HepG2 (cell line): ENCODE data around the gene ALG11. TPM values are rescaled to one million over a fixed set of nuclear protein-coding genes. Genes with fewer than 3 reads are reported as not detected.

Experiments
- CHD2 ChIP-seq: IDR thresholded peaks from 2 replicates; pipeline ENCODE4 v1.6.1; 2011; ENCODE audit warnings: low read depth, low read length, improper control_type of control experiment
- DR1 ChIP-seq: sonication (generic); formaldehyde crosslinking; IDR thresholded peaks from 2 replicates; pipeline ENCODE4 v1.8.0; 2021; ENCODE audit warnings: mild to moderate bottlenecking, missing genetic modification reagents, inconsistent platforms
- EP300 ChIP-seq, 3 experiments: sonication (generic) in 1 of 3; formaldehyde crosslinking in 1 of 3; IDR thresholded peaks; 2 replicates each; pipeline versions ENCODE4 v1.5.1 to v1.6.1; 2011 to 2020; ENCODE audit warnings: low read depth in 2 of 3, low read length in 2 of 3, borderline replicate concordance in 1 of 3, improper control_type of control experiment in 1 of 3, mild to moderate bottlenecking in 1 of 3, missing genetic modification reagents in 1 of 3, moderate library complexity in 1 of 3
- FOXA1 ChIP-seq, 2 experiments: fragments of 450-650 bp in 1 of 2; sonication (generic) in 1 of 2; formaldehyde crosslinking in 1 of 2; IDR thresholded peaks; 2 replicates each; pipeline versions ENCODE4 v1.4.0 to v1.6.1; 2016 to 2020; ENCODE audit warnings: missing genetic modification reagents in 1 of 2
- HMGA1 ChIP-seq: sonication (generic); formaldehyde crosslinking; conservative IDR thresholded peaks from 2 replicates; pipeline ENCODE4 v1.4.0; 2020; ENCODE audit warnings: missing genetic modification reagents
- MYC ChIP-seq: sonication (generic); formaldehyde crosslinking; IDR thresholded peaks from 2 replicates; pipeline ENCODE4 v1.9.0; 2021; ENCODE audit warnings: missing genetic modification reagents, borderline replicate concordance
- RARG ChIP-seq: sonication (generic); formaldehyde crosslinking; IDR thresholded peaks from 2 replicates; pipeline ENCODE4 v1.4.0; 2020; ENCODE audit warnings: low read depth, mild to moderate bottlenecking, missing genetic modification reagents
- SMAD9 ChIP-seq: sonication (generic); formaldehyde crosslinking; IDR thresholded peaks from 2 replicates; pipeline ENCODE4 v1.5.1; 2020; ENCODE audit warnings: mild to moderate bottlenecking, missing genetic modification reagents
- SRSF9 ChIP-seq: fragments of 200-400 bp; formaldehyde crosslinking; IDR thresholded peaks from 2 replicates; pipeline ENCODE4 v1.6.1; 2018; ENCODE audit warnings: borderline replicate concordance, mild to moderate bottlenecking, low read depth, low read length; ENCODE audit not compliant: insufficient read depth, poor library complexity, severe bottlenecking
- STAG1 ChIP-seq: sonication (generic); formaldehyde crosslinking; IDR thresholded peaks from 2 replicates; pipeline ENCODE4 v1.4.0; 2020; ENCODE audit warnings: missing genetic modification reagents
- ZNF230 ChIP-seq: sonication (generic); formaldehyde crosslinking; IDR thresholded peaks from 2 replicates; pipeline ENCODE4 v1.4.0; 2020; ENCODE audit warnings: mild to moderate bottlenecking, missing genetic modification reagents
- ZNF557 ChIP-seq: sonication (generic); formaldehyde crosslinking; IDR thresholded peaks from 2 replicates; pipeline ENCODE4 v1.4.0; 2020; ENCODE audit warnings: missing genetic modification reagents
- ZNF558 ChIP-seq: sonication (generic); formaldehyde crosslinking; IDR thresholded peaks from 2 replicates; pipeline ENCODE4 v1.9.0; 2022; ENCODE audit warnings: mild to moderate bottlenecking, missing genetic modification reagents, borderline replicate concordance
- ZNF816 ChIP-seq: sonication (generic); formaldehyde crosslinking; IDR thresholded peaks from 2 replicates; pipeline ENCODE4 v1.8.0; 2022; ENCODE audit warnings: missing genetic modification reagents, mild to moderate bottlenecking, borderline replicate concordance
- polyA plus RNA-seq, 8 experiments: library from polyadenylated mRNA; depleted of rRNA in 3 of 8; stranded (reverse) in 7 of 8; unstranded in 1 of 8; fragments of >200 nt; fragmentation: Illumina TruSeq in 4 of 8; extraction: Trizol in 4 of 8; gene quantifications; 2 replicates each; pipeline versions ENCODE4 v1.2.1 to v1.2.3, GENCODE V29; 2011 to 2016; ENCODE audit warnings: low read depth in 4 of 8, missing spikeins in 1 of 8, mixed read lengths in 1 of 8; ENCODE audit not compliant: insufficient read depth in 1 of 8
- total RNA-seq, 5 experiments: library from RNA; depleted of rRNA; stranded (reverse); fragments of >200 nt; fragmentation: Illumina TruSeq; extraction: Trizol; gene quantifications; 2 replicates each; pipeline ENCODE4 v1.2.3, GENCODE V29; 2016; ENCODE audit warnings: low read depth in 1 of 5
- TF ChIP-seq, protein P1 (sequence below): IDR thresholded peaks from 2 replicates; pipeline ENCODE4 v1.6.1; 2016; ENCODE audit warnings: low read depth, missing genetic modification reagents, missing compliant biosample characterization
- TF ChIP-seq, protein P2 (sequence below), 2 experiments: sonication (generic) in 1 of 2; formaldehyde crosslinking in 1 of 2; IDR thresholded peaks; 2 replicates each; pipeline versions ENCODE4 v1.4.0 to v1.6.1; 2018 to 2020; ENCODE audit warnings: missing genetic modification reagents in 2 of 2, borderline replicate concordance in 1 of 2, low read depth in 1 of 2, mild to moderate bottlenecking in 1 of 2, missing biosample characterization in 1 of 2
- TF ChIP-seq, protein P3 (sequence below), 2 experiments: sonication (generic) in 1 of 2; formaldehyde crosslinking in 1 of 2; IDR thresholded peaks; 2 replicates each; pipeline versions ENCODE4 v1.5.1 to v1.6.1; 2011 to 2020; ENCODE audit warnings: borderline replicate concordance in 1 of 2, low read depth in 1 of 2, low read length in 1 of 2, mild to moderate bottlenecking in 1 of 2, missing genetic modification reagents in 1 of 2, moderate library complexity in 1 of 2

The ALG11 gene
- total and polyA plus RNA-seq, 2 of the 13 experiments (the other 11 are each of a cell fraction or from before 2014, with no cell fraction given): 14.7 to 27.9 TPM

DNA sequence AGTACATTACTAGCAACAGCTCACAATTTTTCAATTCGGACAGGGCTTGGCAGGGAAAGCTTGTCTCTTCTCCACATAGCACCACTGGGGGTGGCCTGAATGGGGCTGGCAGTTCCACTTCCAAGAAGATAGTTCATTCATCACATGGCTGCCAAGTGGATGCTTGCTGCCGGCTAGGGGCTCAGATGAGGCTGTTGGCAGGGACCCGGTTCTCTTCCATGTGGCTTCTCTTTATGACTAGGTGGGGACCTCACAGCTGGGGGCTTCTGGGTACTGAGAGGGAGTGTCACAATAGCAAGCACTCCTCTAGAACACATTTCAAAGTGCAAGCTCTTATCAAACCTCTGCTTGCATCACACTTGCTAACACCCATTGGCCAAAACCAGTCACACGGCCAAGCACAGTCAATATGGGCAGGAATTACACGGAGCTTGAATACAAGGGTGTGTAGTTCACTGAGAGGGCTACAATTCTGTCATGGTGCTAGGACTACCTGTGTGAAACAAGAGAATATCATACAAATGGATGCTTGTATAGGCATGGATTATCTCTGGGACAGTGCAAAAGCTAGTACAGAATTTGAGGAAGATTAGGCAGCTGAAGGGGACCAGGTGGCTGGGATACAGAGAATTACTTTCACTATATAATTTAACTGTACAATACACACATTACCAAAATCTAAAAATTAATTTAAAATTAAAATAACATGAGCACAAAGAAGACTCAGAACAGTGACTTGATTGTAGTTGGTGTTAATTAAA, 33.2 kb upstream of the ALG11 start (continued):
- TF ChIP-seq EP300 (IDR thresholded peaks at IDR 0.05; ENCODE audit: low read depth in 2 of 2, low read length in 2 of 2) (peak in 1 of 2 experiments; percentile 42; a peak in 1 of 4 replicates), EP300 (CRISPR knock-in tag; IDR thresholded peaks at IDR 0.05; ENCODE audit: borderline replicate concordance) (no peak; the same call in 1 of the 2 replicates), ZNF558 (CRISPR knock-in tag) (no peak), FOXA1 (IDR thresholded peaks at IDR 0.05) (0 out of 2 replicates have a peak, but pooled peaks have one; percentile 34), FOXA1 (CRISPR knock-in tag; IDR thresholded peaks at IDR 0.05) (peak; percentile 95), STAG1 (CRISPR knock-in tag) (no peak), MYC (CRISPR knock-in tag) (no peak), ZNF816 (CRISPR knock-in tag) (no peak), SMAD9 (CRISPR knock-in tag) (no peak), RARG (CRISPR knock-in tag) (no peak), ZNF230 (CRISPR knock-in tag) (no peak), DR1 (CRISPR knock-in tag) (no peak), ZNF557 (CRISPR knock-in tag) (no peak), HMGA1 (CRISPR knock-in tag) (no peak), SRSF9 (no peak), CHD2 (no peak)
- TF ChIP-seq, protein P1, sequence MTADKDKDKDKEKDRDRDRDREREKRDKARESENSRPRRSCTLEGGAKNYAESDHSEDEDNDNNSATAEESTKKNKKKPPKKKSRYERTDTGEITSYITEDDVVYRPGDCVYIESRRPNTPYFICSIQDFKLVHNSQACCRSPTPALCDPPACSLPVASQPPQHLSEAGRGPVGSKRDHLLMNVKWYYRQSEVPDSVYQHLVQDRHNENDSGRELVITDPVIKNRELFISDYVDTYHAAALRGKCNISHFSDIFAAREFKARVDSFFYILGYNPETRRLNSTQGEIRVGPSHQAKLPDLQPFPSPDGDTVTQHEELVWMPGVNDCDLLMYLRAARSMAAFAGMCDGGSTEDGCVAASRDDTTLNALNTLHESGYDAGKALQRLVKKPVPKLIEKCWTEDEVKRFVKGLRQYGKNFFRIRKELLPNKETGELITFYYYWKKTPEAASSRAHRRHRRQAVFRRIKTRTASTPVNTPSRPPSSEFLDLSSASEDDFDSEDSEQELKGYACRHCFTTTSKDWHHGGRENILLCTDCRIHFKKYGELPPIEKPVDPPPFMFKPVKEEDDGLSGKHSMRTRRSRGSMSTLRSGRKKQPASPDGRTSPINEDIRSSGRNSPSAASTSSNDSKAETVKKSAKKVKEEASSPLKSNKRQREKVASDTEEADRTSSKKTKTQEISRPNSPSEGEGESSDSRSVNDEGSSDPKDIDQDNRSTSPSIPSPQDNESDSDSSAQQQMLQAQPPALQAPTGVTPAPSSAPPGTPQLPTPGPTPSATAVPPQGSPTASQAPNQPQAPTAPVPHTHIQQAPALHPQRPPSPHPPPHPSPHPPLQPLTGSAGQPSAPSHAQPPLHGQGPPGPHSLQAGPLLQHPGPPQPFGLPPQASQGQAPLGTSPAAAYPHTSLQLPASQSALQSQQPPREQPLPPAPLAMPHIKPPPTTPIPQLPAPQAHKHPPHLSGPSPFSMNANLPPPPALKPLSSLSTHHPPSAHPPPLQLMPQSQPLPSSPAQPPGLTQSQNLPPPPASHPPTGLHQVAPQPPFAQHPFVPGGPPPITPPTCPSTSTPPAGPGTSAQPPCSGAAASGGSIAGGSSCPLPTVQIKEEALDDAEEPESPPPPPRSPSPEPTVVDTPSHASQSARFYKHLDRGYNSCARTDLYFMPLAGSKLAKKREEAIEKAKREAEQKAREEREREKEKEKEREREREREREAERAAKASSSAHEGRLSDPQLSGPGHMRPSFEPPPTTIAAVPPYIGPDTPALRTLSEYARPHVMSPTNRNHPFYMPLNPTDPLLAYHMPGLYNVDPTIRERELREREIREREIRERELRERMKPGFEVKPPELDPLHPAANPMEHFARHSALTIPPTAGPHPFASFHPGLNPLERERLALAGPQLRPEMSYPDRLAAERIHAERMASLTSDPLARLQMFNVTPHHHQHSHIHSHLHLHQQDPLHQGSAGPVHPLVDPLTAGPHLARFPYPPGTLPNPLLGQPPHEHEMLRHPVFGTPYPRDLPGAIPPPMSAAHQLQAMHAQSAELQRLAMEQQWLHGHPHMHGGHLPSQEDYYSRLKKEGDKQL (CRISPR knock-in tag): no peak
- TF ChIP-seq, protein P2, sequence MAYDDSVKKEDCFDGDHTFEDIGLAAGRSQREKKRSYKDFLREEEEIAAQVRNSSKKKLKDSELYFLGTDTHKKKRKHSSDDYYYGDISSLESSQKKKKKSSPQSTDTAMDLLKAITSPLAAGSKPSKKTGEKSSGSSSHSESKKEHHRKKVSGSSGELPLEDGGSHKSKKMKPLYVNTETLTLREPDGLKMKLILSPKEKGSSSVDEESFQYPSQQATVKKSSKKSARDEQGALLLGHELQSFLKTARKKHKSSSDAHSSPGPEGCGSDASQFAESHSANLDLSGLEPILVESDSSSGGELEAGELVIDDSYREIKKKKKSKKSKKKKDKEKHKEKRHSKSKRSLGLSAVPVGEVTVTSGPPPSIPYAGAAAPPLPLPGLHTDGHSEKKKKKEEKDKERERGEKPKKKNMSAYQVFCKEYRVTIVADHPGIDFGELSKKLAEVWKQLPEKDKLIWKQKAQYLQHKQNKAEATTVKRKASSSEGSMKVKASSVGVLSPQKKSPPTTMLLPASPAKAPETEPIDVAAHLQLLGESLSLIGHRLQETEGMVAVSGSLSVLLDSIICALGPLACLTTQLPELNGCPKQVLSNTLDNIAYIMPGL (CRISPR knock-in tag; IDR thresholded peaks at IDR 0.05; ENCODE audit: borderline replicate concordance in 1 of 2, low read depth in 1 of 2): 0 out of 4 replicates have a peak, but pooled peaks of 1 of the 2 experiments have one; percentile 28
- TF ChIP-seq, protein P3, sequence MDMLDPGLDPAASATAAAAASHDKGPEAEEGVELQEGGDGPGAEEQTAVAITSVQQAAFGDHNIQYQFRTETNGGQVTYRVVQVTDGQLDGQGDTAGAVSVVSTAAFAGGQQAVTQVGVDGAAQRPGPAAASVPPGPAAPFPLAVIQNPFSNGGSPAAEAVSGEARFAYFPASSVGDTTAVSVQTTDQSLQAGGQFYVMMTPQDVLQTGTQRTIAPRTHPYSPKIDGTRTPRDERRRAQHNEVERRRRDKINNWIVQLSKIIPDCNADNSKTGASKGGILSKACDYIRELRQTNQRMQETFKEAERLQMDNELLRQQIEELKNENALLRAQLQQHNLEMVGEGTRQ (IDR thresholded peaks at IDR 0.05; ENCODE audit: low read depth, low read length): peak; percentile 97
- TF ChIP-seq, protein P3 (CRISPR knock-in tag; IDR thresholded peaks at IDR 0.05; ENCODE audit: borderline replicate concordance): peak; percentile 97; the same call in 1 of the 2 replicates
